ENCODE data around the gene KPNA1. TPM values are rescaled to one million over a fixed set of nuclear protein-coding genes. Genes with fewer than 3 reads are reported as not detected.

The KPNA1 gene
- total RNA-seq, 1 experiment from 2014 or later, result 58.8 TPM

GRCh38 chr3:122443090-122443489, 71.6 kb downstream of the KPNA1 start:
- ChIA-PET CTCF (interaction anchor here (0.7 to 1.5 kb wide), 2 partner anchors 15 to 312 kb away, joined by 4 to 5 read pairs; no protein-coding TSS in a partner anchor), POLR2A (interaction anchor here (1.1 kb wide), 1 partner anchor 27 kb away, joined by 5 read pairs; the partner anchor contains the start of gene WDR5B)
- H3K9me3 Mint-ChIP-seq, result peaks cover 29% of the 10 kb centered on the region
- peak; percentile 98 for ATAC-seq
- H3K27ac Mint-ChIP-seq, result peak overlapping the region; percentile 91
- no peaks in the 10 kb centered on the region for H3K27me3 Mint-ChIP-seq (ENCODE audit: low read depth)
- H3K36me3 Mint-ChIP-seq, result peaks cover 93% of the 10 kb centered on the region
- H3K4me1 Mint-ChIP-seq, result peaks cover 27% of the 10 kb centered on the region
- peak; percentile 79 for DNase-seq (ENCODE audit: low spot score)
- H3K4me3 Mint-ChIP-seq, result peak overlapping the region; percentile 48
- peak; percentile 95 for TF ChIP-seq FOXK1 (CRISPR knock-in tag; IDR thresholded peaks at IDR 0.05)
- TF ChIP-seq ZNF281 (CRISPR knock-in tag; IDR thresholded peaks at IDR 0.05), result peak; percentile 94
- TF ChIP-seq ZSCAN18 (CRISPR knock-in tag; IDR thresholded peaks at IDR 0.05), result no peak
- TF ChIP-seq, protein P1, sequence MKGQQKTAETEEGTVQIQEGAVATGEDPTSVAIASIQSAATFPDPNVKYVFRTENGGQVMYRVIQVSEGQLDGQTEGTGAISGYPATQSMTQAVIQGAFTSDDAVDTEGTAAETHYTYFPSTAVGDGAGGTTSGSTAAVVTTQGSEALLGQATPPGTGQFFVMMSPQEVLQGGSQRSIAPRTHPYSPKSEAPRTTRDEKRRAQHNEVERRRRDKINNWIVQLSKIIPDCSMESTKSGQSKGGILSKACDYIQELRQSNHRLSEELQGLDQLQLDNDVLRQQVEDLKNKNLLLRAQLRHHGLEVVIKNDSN (CRISPR knock-in tag; IDR thresholded peaks at IDR 0.05), result no peak
- TF ChIP-seq SP1 (CRISPR knock-in tag; conservative IDR thresholded peaks at IDR 0.05), result peak; percentile 41; the same call in 1 of the 2 replicates
- 0 out of 2 replicates have a peak, but pooled peaks have one; percentile 56 for TF ChIP-seq TEAD1 (CRISPR knock-in tag; IDR thresholded peaks at IDR 0.05)
- TF ChIP-seq ZNF138 (CRISPR knock-in tag; conservative IDR thresholded peaks at IDR 0.05), result 0 out of 2 replicates have a peak, but pooled peaks have one; percentile 42
- TF ChIP-seq ZNF423 (CRISPR knock-in tag; IDR thresholded peaks at IDR 0.05), result peak; percentile 32; the same call in 1 of the 2 replicates
- peak; percentile 82 for TF ChIP-seq FOXP1 (CRISPR knock-in tag; IDR thresholded peaks at IDR 0.05; ENCODE audit: borderline replicate concordance)

- no peak for TF ChIP-seq JAZF1 (CRISPR knock-in tag; IDR thresholded peaks at IDR 0.05)
- no peak for TF ChIP-seq ATF2 (CRISPR knock-in tag; IDR thresholded peaks at IDR 0.05; ENCODE audit: borderline replicate concordance, low read depth)
- TF ChIP-seq, protein P2, sequence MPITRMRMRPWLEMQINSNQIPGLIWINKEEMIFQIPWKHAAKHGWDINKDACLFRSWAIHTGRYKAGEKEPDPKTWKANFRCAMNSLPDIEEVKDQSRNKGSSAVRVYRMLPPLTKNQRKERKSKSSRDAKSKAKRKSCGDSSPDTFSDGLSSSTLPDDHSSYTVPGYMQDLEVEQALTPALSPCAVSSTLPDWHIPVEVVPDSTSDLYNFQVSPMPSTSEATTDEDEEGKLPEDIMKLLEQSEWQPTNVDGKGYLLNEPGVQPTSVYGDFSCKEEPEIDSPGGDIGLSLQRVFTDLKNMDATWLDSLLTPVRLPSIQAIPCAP (CRISPR knock-in tag; IDR thresholded peaks at IDR 0.05), result no peak
- no peak for TF ChIP-seq FOXJ3 (CRISPR knock-in tag; IDR thresholded peaks at IDR 0.05; ENCODE audit: borderline replicate concordance)
- TF ChIP-seq JUN (CRISPR knock-in tag; IDR thresholded peaks at IDR 0.05), result no peak
- no peak for TF ChIP-seq E2F1 (CRISPR knock-in tag; IDR thresholded peaks at IDR 0.05)
- TF ChIP-seq RORB (CRISPR knock-in tag; IDR thresholded peaks at IDR 0.05), result no peak
- TF ChIP-seq TCF7 (CRISPR knock-in tag; IDR thresholded peaks at IDR 0.05; ENCODE audit: low read depth), result no peak
- TF ChIP-seq, protein P3, sequence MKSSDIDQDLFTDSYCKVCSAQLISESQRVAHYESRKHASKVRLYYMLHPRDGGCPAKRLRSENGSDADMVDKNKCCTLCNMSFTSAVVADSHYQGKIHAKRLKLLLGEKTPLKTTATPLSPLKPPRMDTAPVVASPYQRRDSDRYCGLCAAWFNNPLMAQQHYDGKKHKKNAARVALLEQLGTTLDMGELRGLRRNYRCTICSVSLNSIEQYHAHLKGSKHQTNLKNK (CRISPR knock-in tag; IDR thresholded peaks at IDR 0.05), result no peak
- no peak for TF ChIP-seq EMX1 (CRISPR knock-in tag; IDR thresholded peaks at IDR 0.05)
- TF ChIP-seq ZNF416 (CRISPR knock-in tag; IDR thresholded peaks at IDR 0.05), result no peak
- H3K4me1 Mint-ChIP-seq, result no peaks in the 10 kb centered on the region
- no peak for DNase-seq (ENCODE audit: low spot score)
- H3K27me3 Mint-ChIP-seq (ENCODE audit: low read depth), result no peaks in the 10 kb centered on the region
- H3K36me3 Mint-ChIP-seq, result peaks cover 80% of the 10 kb centered on the region
- no peak for ATAC-seq
- H3K4me3 Mint-ChIP-seq, result no peak overlapping the region
- ChIA-PET POLR2A (no interaction called here), CTCF (no interaction called here)
- no peak overlapping the region for H3K27ac Mint-ChIP-seq
- H3K9me3 Mint-ChIP-seq, result peaks cover 26% of the 10 kb centered on the region
Measured at GRCh38 chr3:122435950-122436349, 78.8 kb downstream of the KPNA1 start.

Data from WTC11 (cell line).